ENCODE data around the gene NUP214. TPM values are rescaled to one million over a fixed set of nuclear protein-coding genes. Genes with fewer than 3 reads are reported as not detected.

NUP214 gene
- polyA plus RNA-seq, 1 donor from 2014 or later, result 15.0 TPM

DNA sequence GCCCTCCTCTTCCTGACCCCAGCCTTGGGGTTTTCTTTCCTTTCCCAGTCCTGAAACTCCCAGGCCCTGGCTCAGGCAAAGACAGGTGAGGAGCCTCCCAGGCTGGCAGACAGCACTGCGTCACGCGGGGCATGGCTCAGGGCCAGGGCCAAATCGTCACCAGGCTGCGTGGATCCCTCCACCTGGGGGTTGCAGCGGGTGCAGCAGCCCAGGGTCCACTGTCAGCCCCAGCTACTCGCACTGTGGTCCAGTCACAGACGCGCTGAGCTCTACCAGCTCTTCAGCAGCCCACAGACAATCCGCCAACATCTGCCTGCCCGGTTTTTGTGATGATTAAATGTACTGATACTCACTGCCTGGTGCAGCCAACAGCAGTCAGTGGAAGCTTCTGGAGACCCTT lies 138.8 kb downstream of the NUP214 start:
- no peak overlapping the region for H3K27ac ChIP-seq (ENCODE audit: low read length)
- no peak overlapping the region for H3K4me2 ChIP-seq (ENCODE audit: low read length)

DNA sequence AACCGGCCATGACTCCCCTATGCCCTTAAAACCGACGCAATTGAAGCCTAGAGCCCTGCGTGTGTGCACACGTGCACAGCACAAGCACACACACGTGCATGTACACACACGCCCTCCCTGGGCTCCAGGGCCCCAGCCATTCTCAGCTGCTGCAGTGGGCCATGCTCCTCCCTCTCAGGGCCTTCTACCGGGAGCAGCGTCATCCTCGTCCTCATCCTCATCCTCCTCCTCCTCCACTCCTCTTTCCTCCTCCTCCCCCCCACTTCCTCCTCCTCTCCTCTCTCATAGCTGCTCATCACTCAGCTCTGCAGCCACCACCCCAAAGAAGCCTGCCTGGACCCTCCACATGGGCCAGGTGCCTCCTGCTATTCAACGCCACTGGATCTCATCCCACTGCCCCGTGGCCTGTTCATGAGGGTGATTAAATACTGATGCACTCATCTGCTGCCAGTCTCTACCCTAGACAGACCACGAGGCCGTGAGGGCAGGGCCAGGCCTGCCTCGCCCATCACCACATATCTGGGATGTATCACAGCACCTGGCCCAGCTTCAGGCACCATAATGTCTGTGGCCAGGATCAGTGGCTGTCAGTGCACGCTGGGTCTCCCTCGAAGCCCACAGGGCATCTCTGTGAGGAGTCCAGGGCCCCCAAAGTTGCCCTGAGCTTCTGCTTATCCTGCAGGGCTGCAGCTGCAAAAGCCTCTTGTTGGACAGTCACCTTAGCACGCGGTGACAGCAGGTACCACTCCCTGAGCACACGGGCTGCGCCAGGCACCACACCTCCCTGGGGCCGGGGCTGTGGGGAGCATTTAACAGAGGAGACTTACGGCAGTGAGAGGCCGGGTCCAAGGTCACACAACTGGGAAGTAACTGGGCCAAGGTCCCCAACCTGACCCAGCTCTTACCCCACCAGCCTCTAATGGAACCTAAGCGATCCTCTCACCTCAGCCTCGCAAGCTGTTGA lies 141.2 kb downstream of the NUP214 start:
- Histone ChIP-seq H3K4me3 (ENCODE audit: low read length) (no peak overlapping the region), H3K79me2 (replicated peaks; ENCODE audit: insufficient read depth, low read length) (no peaks in the 10 kb centered on the region), H3K4me2 (ENCODE audit: low read length) (no peak overlapping the region), H3K9me2 (ENCODE audit: insufficient read depth, low read length) (no peaks in the 10 kb centered on the region), H3K27ac (ENCODE audit: low read length) (no peak overlapping the region), H3K9me3 (ENCODE audit: low read length) (no peaks in the 10 kb centered on the region), H3K9ac (ENCODE audit: low read length) (no peak overlapping the region), H3K36me3 (ENCODE audit: insufficient read depth, low read length) (no peaks in the 10 kb centered on the region), H4K20me1 (ENCODE audit: insufficient read depth) (no peaks in the 10 kb centered on the region), H2AFZ (ENCODE audit: low read depth, low read length) (no peak overlapping the region), H3K27me3 (ENCODE audit: insufficient read depth, low read depth, low read length) (no peaks in the 10 kb centered on the region), H3F3A (ENCODE audit: insufficient read depth, low read length, poor library complexity, severe bottlenecking) (no peaks in the 10 kb centered on the region)
- TF ChIP-seq RAD21 (conservative IDR thresholded peaks at IDR 0.05) (no peak), EZH2 (IDR thresholded peaks at IDR 0.05; ENCODE audit: borderline replicate concordance, insufficient read depth, low read length, poor library complexity, severe bottlenecking) (no peak), POLR2AphosphoS5 (IDR thresholded peaks at IDR 0.05) (no peak), TAF1 (IDR thresholded peaks at IDR 0.05; ENCODE audit: low read depth) (no peak), MXI1 (conservative IDR thresholded peaks at IDR 0.05; ENCODE audit: poor library complexity, severe bottlenecking) (no peak), EP300 (conservative IDR thresholded peaks at IDR 0.05; ENCODE audit: poor library complexity, severe bottlenecking) (no peak), SMC3 (conservative IDR thresholded peaks at IDR 0.05; ENCODE audit: poor library complexity) (no peak)
- TF ChIP-seq, protein P1, sequence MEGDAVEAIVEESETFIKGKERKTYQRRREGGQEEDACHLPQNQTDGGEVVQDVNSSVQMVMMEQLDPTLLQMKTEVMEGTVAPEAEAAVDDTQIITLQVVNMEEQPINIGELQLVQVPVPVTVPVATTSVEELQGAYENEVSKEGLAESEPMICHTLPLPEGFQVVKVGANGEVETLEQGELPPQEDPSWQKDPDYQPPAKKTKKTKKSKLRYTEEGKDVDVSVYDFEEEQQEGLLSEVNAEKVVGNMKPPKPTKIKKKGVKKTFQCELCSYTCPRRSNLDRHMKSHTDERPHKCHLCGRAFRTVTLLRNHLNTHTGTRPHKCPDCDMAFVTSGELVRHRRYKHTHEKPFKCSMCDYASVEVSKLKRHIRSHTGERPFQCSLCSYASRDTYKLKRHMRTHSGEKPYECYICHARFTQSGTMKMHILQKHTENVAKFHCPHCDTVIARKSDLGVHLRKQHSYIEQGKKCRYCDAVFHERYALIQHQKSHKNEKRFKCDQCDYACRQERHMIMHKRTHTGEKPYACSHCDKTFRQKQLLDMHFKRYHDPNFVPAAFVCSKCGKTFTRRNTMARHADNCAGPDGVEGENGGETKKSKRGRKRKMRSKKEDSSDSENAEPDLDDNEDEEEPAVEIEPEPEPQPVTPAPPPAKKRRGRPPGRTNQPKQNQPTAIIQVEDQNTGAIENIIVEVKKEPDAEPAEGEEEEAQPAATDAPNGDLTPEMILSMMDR (IDR thresholded peaks at IDR 0.05; ENCODE audit: poor library complexity, severe bottlenecking), result no peak
- TF ChIP-seq, protein P2, sequence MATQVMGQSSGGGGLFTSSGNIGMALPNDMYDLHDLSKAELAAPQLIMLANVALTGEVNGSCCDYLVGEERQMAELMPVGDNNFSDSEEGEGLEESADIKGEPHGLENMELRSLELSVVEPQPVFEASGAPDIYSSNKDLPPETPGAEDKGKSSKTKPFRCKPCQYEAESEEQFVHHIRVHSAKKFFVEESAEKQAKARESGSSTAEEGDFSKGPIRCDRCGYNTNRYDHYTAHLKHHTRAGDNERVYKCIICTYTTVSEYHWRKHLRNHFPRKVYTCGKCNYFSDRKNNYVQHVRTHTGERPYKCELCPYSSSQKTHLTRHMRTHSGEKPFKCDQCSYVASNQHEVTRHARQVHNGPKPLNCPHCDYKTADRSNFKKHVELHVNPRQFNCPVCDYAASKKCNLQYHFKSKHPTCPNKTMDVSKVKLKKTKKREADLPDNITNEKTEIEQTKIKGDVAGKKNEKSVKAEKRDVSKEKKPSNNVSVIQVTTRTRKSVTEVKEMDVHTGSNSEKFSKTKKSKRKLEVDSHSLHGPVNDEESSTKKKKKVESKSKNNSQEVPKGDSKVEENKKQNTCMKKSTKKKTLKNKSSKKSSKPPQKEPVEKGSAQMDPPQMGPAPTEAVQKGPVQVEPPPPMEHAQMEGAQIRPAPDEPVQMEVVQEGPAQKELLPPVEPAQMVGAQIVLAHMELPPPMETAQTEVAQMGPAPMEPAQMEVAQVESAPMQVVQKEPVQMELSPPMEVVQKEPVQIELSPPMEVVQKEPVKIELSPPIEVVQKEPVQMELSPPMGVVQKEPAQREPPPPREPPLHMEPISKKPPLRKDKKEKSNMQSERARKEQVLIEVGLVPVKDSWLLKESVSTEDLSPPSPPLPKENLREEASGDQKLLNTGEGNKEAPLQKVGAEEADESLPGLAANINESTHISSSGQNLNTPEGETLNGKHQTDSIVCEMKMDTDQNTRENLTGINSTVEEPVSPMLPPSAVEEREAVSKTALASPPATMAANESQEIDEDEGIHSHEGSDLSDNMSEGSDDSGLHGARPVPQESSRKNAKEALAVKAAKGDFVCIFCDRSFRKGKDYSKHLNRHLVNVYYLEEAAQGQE (IDR thresholded peaks at IDR 0.05; ENCODE audit: borderline replicate concordance), result no peak

More for the DNA sequence above, 138.8 kb downstream of the NUP214 start:
- no peaks in the 10 kb centered on the region for H4K20me1 ChIP-seq (ENCODE audit: insufficient read depth)
- no peaks in the 10 kb centered on the region for H3K36me3 ChIP-seq (ENCODE audit: insufficient read depth, low read length)
- no peak overlapping the region for H3K9ac ChIP-seq (ENCODE audit: low read length)
- no peak overlapping the region for H2AFZ ChIP-seq (ENCODE audit: low read depth, low read length)
- no peak overlapping the region for H3K4me3 ChIP-seq (ENCODE audit: low read length)
- no peaks in the 10 kb centered on the region for H3K79me2 ChIP-seq (replicated peaks; ENCODE audit: insufficient read depth, low read length)
- H3K9me2 ChIP-seq (ENCODE audit: insufficient read depth, low read length), result no peaks in the 10 kb centered on the region
- no peaks in the 10 kb centered on the region for H3K9me3 ChIP-seq (ENCODE audit: low read length)
- no peaks in the 10 kb centered on the region for H3F3A ChIP-seq (ENCODE audit: insufficient read depth, low read length, poor library complexity, severe bottlenecking)
- no peaks in the 10 kb centered on the region for H3K27me3 ChIP-seq (ENCODE audit: insufficient read depth, low read depth, low read length)
- TF ChIP-seq, protein P1 (IDR thresholded peaks at IDR 0.05; ENCODE audit: poor library complexity, severe bottlenecking), result no peak
- TF ChIP-seq EZH2 (IDR thresholded peaks at IDR 0.05; ENCODE audit: borderline replicate concordance, insufficient read depth, low read length, poor library complexity, severe bottlenecking), result no peak
- TF ChIP-seq, protein P2 (IDR thresholded peaks at IDR 0.05; ENCODE audit: borderline replicate concordance), result no peak
- no peak for TF ChIP-seq TAF1 (IDR thresholded peaks at IDR 0.05; ENCODE audit: low read depth)
- no peak for TF ChIP-seq EP300 (conservative IDR thresholded peaks at IDR 0.05; ENCODE audit: poor library complexity, severe bottlenecking)
- no peak for TF ChIP-seq MXI1 (conservative IDR thresholded peaks at IDR 0.05; ENCODE audit: poor library complexity, severe bottlenecking)
- no peak for TF ChIP-seq RAD21 (conservative IDR thresholded peaks at IDR 0.05)
